Nephron (organoid): Measurements from ENCODE around the gene FGF6.

Experiments
- H3K27ac Mint-ChIP-seq, 3 experiments: 2 replicates each; pipeline ENCODE4 v1.8.0; 2020; ENCODE audit warnings: mixed read lengths in 3 of 3, mild to moderate bottlenecking in 2 of 3, moderate library complexity in 1 of 3
- H3K27me3 Mint-ChIP-seq: 2 replicates; pipeline ENCODE4 v1.8.0; 2021; ENCODE audit warnings: low read depth, mild to moderate bottlenecking, moderate library complexity, mixed read lengths
- H3K36me3 Mint-ChIP-seq: 2 replicates; pipeline ENCODE4 v1.8.0; 2020; ENCODE audit warnings: low read depth, mixed read lengths
- H3K4me1 Mint-ChIP-seq: 2 replicates; pipeline ENCODE4 v1.8.0; 2020; ENCODE audit warnings: mixed read lengths
- H3K4me3 Mint-ChIP-seq, 3 experiments: 2 replicates each; pipeline ENCODE4 v1.8.0; 2020; ENCODE audit warnings: mild to moderate bottlenecking in 3 of 3, mixed read lengths in 3 of 3, moderate library complexity in 2 of 3
- H3K9me3 Mint-ChIP-seq: 2 replicates; pipeline ENCODE4 v1.8.0; 2020; ENCODE audit warnings: mixed read lengths
- CTCF ChIP-seq, 3 experiments: fragments of 200-600 bp; sonication (generic); IDR thresholded peaks; one replicate each; pipeline ENCODE4 v1.5.0; 2021; ENCODE audit warnings: antibody characterized with exemption in 3 of 3; ENCODE audit not compliant: unreplicated experiment in 3 of 3

The FGF6 gene, protein sequence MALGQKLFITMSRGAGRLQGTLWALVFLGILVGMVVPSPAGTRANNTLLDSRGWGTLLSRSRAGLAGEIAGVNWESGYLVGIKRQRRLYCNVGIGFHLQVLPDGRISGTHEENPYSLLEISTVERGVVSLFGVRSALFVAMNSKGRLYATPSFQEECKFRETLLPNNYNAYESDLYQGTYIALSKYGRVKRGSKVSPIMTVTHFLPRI

GRCh38 chr12:4445156-4446101 is at the start of gene FGF6:
Gene FGF6, minus strand, starts transcription at chr12:4445815. Its CDS starts 245 bp downstream, at chr12:4445570.
- Mint-ChIP-seq H3K27me3 (peaks cover 20% of the 10 kb centered on the region), H3K27ac (no peak within 1 kb of the TSS), H3K9me3 (no peaks in the 10 kb centered on the region), H3K4me1 (peaks cover 52% of the 10 kb centered on the region), H3K36me3 (no peaks in the 10 kb centered on the region), H3K4me3 (no peak within 1 kb of the TSS)
- no peak for TF ChIP-seq CTCF (IDR thresholded peaks at IDR 0.05; ENCODE audit: unreplicated experiment in 3 of 3)

DNA sequence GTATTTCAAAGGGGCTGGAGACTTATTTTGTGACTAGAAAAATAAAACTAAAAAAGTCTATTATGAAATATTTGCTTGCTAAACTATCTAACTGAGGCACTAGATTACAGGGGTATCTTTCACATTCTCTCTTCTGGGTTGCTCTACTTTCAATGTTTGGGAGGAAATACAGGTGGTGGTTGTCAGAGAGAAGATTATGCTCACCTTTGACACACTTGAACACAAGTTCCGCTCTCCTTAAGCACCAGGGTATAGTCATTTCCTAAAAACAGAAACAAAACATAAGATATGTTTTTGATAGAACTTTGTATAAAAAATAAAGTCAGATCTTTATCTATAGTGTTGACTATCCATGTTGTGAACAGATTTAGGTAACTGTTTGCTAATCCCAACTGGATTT is 45.4 kb upstream of the FGF6 start:
- H3K36me3 Mint-ChIP-seq: peaks cover 23% of the 10 kb centered on the region
- no peaks in the 10 kb centered on the region for H3K9me3 Mint-ChIP-seq
- H3K4me3 Mint-ChIP-seq: no peak overlapping the region

GRCh38 chr12:4489556-4489955 is 43.9 kb upstream of the FGF6 start:
- Mint-ChIP-seq H3K4me1 (no peaks in the 10 kb centered on the region), H3K27me3 (no peaks in the 10 kb centered on the region), H3K36me3 (peaks cover 18% of the 10 kb centered on the region), H3K4me3 (no peak overlapping the region), H3K9me3 (no peaks in the 10 kb centered on the region), H3K27ac (no peak overlapping the region)
- no peak for TF ChIP-seq CTCF (IDR thresholded peaks at IDR 0.05; ENCODE audit: unreplicated experiment in 3 of 3)

More for the DNA sequence above, 45.4 kb upstream of the FGF6 start:
- no peak for TF ChIP-seq CTCF (IDR thresholded peaks at IDR 0.05; ENCODE audit: unreplicated experiment in 3 of 3)
- H3K27ac Mint-ChIP-seq: no peak overlapping the region
- H3K27me3 Mint-ChIP-seq: no peaks in the 10 kb centered on the region
- H3K4me1 Mint-ChIP-seq: no peaks in the 10 kb centered on the region

- H3K4me1 Mint-ChIP-seq: no peaks in the 10 kb centered on the region
- no peak overlapping the region for H3K4me3 Mint-ChIP-seq
- no peak for TF ChIP-seq CTCF (IDR thresholded peaks at IDR 0.05; ENCODE audit: unreplicated experiment in 3 of 3)
- no peak overlapping the region for H3K27ac Mint-ChIP-seq
- H3K36me3 Mint-ChIP-seq: peaks cover 12% of the 10 kb centered on the region
- H3K27me3 Mint-ChIP-seq: no peaks in the 10 kb centered on the region
- H3K9me3 Mint-ChIP-seq: peaks cover 2% of the 10 kb centered on the region
Observed at GRCh38 chr12:4486980-4487379, 41.4 kb upstream of the FGF6 start.

- no peak for TF ChIP-seq CTCF (IDR thresholded peaks at IDR 0.05; ENCODE audit: unreplicated experiment in 3 of 3)
- H3K4me1 Mint-ChIP-seq: no peaks in the 10 kb centered on the region
- no peak overlapping the region for H3K27ac Mint-ChIP-seq
- H3K9me3 Mint-ChIP-seq: peaks cover 2% of the 10 kb centered on the region
- H3K4me3 Mint-ChIP-seq: no peak overlapping the region
- H3K36me3 Mint-ChIP-seq: peaks cover 12% of the 10 kb centered on the region
- H3K27me3 Mint-ChIP-seq: no peaks in the 10 kb centered on the region
Observed at GRCh38 chr12:4486049-4486699, 40.6 kb upstream of the FGF6 start.
